Esophagus muscularis mucosa (tissue), 3 donors: ENCODE measurements around the gene ENPP3.

Experiments used
- POLR2A ChIP-seq: fragments of 450-650 bp; IDR thresholded peaks from one replicate; pipeline ENCODE4 v1.6.1; 2017; ENCODE audit warnings: antibody characterized with exemption, moderate library complexity, mild to moderate bottlenecking, low read depth
- TF ChIP-seq, protein P1 (sequence below), 3 experiments: fragments of 200-600 bp in 2 of 3; fragments of 450-650 bp in 1 of 3; sonication (generic) in 2 of 3; IDR thresholded peaks; one replicate each; pipeline ENCODE4 v1.5.1; 2017 to 2019; ENCODE audit warnings: antibody characterized with exemption in 3 of 3, mild to moderate bottlenecking in 2 of 3, moderate library complexity in 1 of 3

DNA sequence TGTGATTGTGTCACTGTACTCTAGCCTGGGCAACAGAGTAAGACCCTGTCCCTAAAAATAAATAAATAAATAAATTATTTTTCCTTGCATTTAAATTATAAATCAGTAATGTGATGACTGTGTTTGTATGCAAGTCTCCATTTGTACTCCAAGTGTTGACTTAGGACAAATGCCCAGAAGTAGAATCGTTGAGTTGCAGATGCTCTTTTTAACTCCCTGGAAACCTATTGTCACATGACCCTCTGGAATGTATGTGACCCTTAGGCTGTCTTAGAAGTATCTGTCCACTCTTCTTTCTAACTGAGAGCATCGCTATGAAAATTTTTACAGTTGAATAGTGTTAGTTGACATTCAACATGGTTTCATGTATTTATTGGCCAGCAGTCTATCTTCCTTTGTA is 45.3 kb downstream of the ENPP3 start:
- TF ChIP-seq, protein P1, sequence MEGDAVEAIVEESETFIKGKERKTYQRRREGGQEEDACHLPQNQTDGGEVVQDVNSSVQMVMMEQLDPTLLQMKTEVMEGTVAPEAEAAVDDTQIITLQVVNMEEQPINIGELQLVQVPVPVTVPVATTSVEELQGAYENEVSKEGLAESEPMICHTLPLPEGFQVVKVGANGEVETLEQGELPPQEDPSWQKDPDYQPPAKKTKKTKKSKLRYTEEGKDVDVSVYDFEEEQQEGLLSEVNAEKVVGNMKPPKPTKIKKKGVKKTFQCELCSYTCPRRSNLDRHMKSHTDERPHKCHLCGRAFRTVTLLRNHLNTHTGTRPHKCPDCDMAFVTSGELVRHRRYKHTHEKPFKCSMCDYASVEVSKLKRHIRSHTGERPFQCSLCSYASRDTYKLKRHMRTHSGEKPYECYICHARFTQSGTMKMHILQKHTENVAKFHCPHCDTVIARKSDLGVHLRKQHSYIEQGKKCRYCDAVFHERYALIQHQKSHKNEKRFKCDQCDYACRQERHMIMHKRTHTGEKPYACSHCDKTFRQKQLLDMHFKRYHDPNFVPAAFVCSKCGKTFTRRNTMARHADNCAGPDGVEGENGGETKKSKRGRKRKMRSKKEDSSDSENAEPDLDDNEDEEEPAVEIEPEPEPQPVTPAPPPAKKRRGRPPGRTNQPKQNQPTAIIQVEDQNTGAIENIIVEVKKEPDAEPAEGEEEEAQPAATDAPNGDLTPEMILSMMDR (IDR thresholded peaks at IDR 0.05) = no peak
- no peak for TF ChIP-seq POLR2A
